Mammary epithelial cell (primary cell): Measurements from ENCODE around the gene ACSF3.

Experiments
- CTCF ChIP-seq, 2 donors: IDR thresholded peaks in 1 of 2; conservative IDR thresholded peaks in 1 of 2; 2 replicates each; pipeline ENCODE4 v1.5.1; 2011 to 2012; ENCODE audit warnings: inconsistent platforms in 2 of 2, low read length in 2 of 2, mild to moderate bottlenecking in 2 of 2, control low read depth in 1 of 2, low read depth in 1 of 2; ENCODE audit not compliant: insufficient read depth in 1 of 2; ENCODE audit errors: extremely low read depth in 1 of 2
- EZH2 ChIP-seq: IDR thresholded peaks from 2 replicates; pipeline ENCODE4 v1.6.1; 2012; ENCODE audit warnings: low read length, inconsistent platforms, borderline replicate concordance

GRCh38 chr16:89117975-89118289 is 24.3 kb downstream of the ACSF3 start:
- TF ChIP-seq CTCF (conservative IDR thresholded peaks at IDR 0.05 in 1 of 2, IDR thresholded peaks at IDR 0.05 in 1 of 2; ENCODE audit: extremely low read depth in 1 of 2, insufficient read depth in 1 of 2, low read depth in 1 of 2, low read length in 2 of 2): no peak
- no peak for TF ChIP-seq EZH2
